Measurements from ENCODE around the gene ALKBH1.

GRCh38 chr14:77641534-77642341 is 66.1 kb downstream of the ALKBH1 start:
- TF ChIP-seq CTCF (IDR thresholded peaks at IDR 0.05; ENCODE audit: poor library complexity, severe bottlenecking) (no peak), MXI1 (conservative IDR thresholded peaks at IDR 0.05; ENCODE audit: poor library complexity, severe bottlenecking) (no peak), EP300 (conservative IDR thresholded peaks at IDR 0.05; ENCODE audit: poor library complexity, severe bottlenecking) (no peak), EZH2 (IDR thresholded peaks at IDR 0.05; ENCODE audit: borderline replicate concordance, insufficient read depth, low read length, poor library complexity, severe bottlenecking) (no peak)
- TF ChIP-seq, protein P1, sequence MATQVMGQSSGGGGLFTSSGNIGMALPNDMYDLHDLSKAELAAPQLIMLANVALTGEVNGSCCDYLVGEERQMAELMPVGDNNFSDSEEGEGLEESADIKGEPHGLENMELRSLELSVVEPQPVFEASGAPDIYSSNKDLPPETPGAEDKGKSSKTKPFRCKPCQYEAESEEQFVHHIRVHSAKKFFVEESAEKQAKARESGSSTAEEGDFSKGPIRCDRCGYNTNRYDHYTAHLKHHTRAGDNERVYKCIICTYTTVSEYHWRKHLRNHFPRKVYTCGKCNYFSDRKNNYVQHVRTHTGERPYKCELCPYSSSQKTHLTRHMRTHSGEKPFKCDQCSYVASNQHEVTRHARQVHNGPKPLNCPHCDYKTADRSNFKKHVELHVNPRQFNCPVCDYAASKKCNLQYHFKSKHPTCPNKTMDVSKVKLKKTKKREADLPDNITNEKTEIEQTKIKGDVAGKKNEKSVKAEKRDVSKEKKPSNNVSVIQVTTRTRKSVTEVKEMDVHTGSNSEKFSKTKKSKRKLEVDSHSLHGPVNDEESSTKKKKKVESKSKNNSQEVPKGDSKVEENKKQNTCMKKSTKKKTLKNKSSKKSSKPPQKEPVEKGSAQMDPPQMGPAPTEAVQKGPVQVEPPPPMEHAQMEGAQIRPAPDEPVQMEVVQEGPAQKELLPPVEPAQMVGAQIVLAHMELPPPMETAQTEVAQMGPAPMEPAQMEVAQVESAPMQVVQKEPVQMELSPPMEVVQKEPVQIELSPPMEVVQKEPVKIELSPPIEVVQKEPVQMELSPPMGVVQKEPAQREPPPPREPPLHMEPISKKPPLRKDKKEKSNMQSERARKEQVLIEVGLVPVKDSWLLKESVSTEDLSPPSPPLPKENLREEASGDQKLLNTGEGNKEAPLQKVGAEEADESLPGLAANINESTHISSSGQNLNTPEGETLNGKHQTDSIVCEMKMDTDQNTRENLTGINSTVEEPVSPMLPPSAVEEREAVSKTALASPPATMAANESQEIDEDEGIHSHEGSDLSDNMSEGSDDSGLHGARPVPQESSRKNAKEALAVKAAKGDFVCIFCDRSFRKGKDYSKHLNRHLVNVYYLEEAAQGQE (IDR thresholded peaks at IDR 0.05; ENCODE audit: borderline replicate concordance): no peak

Measured in neural cell (in vitro differentiated cells).